Keratinocyte (primary cell): ENCODE data around the gene LMO7. TPM values are rescaled to one million over a fixed set of nuclear protein-coding genes. Genes with fewer than 3 reads are reported as not detected.
A peak's percentile ranks its signal among the peaks of the same experiment; 100 is the strongest.

Source experiments
- DNase-seq: peaks from one replicate; pipeline ENCODE4 v3.0.0-alpha.2; 2011; ENCODE audit warnings: low read depth, missing footprints, low spot score
- FAIRE-seq: peaks from 2 replicates; lab custom pipeline; 2011; peaks lifted over from hg19 to GRCh38; lab: Jason Lieb, UNC
- H2AFZ ChIP-seq: 2 replicates; pipeline ENCODE4 v1.6.0; 2012; ENCODE audit warnings: low read length, control low read depth, inconsistent platforms; ENCODE audit not compliant: control insufficient read depth
- H3K27ac ChIP-seq: 2 replicates; pipeline ENCODE4 v1.5.1; 2011; ENCODE audit warnings: low read length; ENCODE audit not compliant: control insufficient read depth, insufficient read depth
- H3K27me3 ChIP-seq: 3 replicates; pipeline ENCODE4 v1.6.0; 2011; ENCODE audit warnings: low read length; ENCODE audit not compliant: control insufficient read depth, insufficient read depth; ENCODE audit errors: extremely low read depth
- H3K36me3 ChIP-seq, 2 experiments: 2 replicates in 1 of 2; 3 replicates in 1 of 2; pipeline ENCODE4 v1.5.1; 2011; ENCODE audit warnings: low read length in 2 of 2, mild to moderate bottlenecking in 1 of 2; ENCODE audit not compliant: control insufficient read depth in 2 of 2, insufficient read depth in 2 of 2; ENCODE audit errors: extremely low read depth in 1 of 2
- H3K4me1 ChIP-seq: 3 replicates; pipeline ENCODE4 v1.5.1; 2011; ENCODE audit warnings: low read length; ENCODE audit not compliant: control insufficient read depth, insufficient read depth; ENCODE audit errors: extremely low read depth
- H3K4me2 ChIP-seq: 3 replicates; pipeline ENCODE4 v1.6.0; 2011; ENCODE audit warnings: low read depth, low read length; ENCODE audit not compliant: control insufficient read depth, insufficient read depth; ENCODE audit errors: extremely low read depth
- H3K4me3 ChIP-seq, 3 experiments: fragments of 200-600 bp in 1 of 3; sonication (generic) in 1 of 3; 2 replicates in 2 of 3; 3 replicates in 1 of 3; pipeline ENCODE4 v1.5.1; 2011 to 2016; ENCODE audit warnings: low read length in 3 of 3, mild to moderate bottlenecking in 3 of 3, control low read depth in 2 of 3, inconsistent platforms in 1 of 3, low read depth in 1 of 3, mixed read lengths in 1 of 3, mixed run types in 1 of 3, moderate library complexity in 1 of 3; ENCODE audit not compliant: control insufficient read depth in 2 of 3, insufficient read depth in 2 of 3; ENCODE audit errors: extremely low read depth in 1 of 3
- H3K79me2 ChIP-seq: 2 replicates; pipeline ENCODE4 v1.6.0; 2012; ENCODE audit warnings: low read length; ENCODE audit not compliant: control insufficient read depth, insufficient read depth
- H3K9ac ChIP-seq: 3 replicates; pipeline ENCODE4 v1.6.0; 2011; ENCODE audit warnings: low read length; ENCODE audit not compliant: control insufficient read depth, insufficient read depth; ENCODE audit errors: extremely low read depth
- H3K9me1 ChIP-seq: 3 replicates; pipeline ENCODE4 v1.6.0; 2011; ENCODE audit warnings: low read length; ENCODE audit not compliant: control insufficient read depth, insufficient read depth; ENCODE audit errors: extremely low read depth
- H3K9me3 ChIP-seq: 2 replicates; pipeline ENCODE4 v1.5.1; 2012; ENCODE audit warnings: low read depth, low read length; ENCODE audit not compliant: control insufficient read depth
- H4K20me1 ChIP-seq: 3 replicates; pipeline ENCODE4 v1.6.0; 2011; ENCODE audit warnings: low read length; ENCODE audit not compliant: control insufficient read depth, insufficient read depth; ENCODE audit errors: extremely low read depth
- CTCF ChIP-seq, 3 experiments: IDR thresholded peaks in 1 of 3; conservative IDR thresholded peaks in 1 of 3; optimal IDR thresholded peaks in 1 of 3; 2 replicates in 2 of 3; 3 replicates in 1 of 3; pipeline versions ENCODE3 to v1.5.1; 2011; ENCODE audit warnings: low read length in 3 of 3, mild to moderate bottlenecking in 3 of 3, moderate library complexity in 2 of 3, control low read depth in 1 of 3, inconsistent platforms in 1 of 3; ENCODE audit not compliant: insufficient read depth in 2 of 3; ENCODE audit errors: extremely low read depth in 1 of 3
- EZH2 ChIP-seq: IDR thresholded peaks from one replicate; pipeline ENCODE4 v1.6.1; 2012; ENCODE audit warnings: inconsistent platforms, mild to moderate bottlenecking, low read length, moderate library complexity
- dilution Hi-C: fragments of 300-500 bp; cut with MboI; formaldehyde crosslinking; loops from one replicate; pipeline ENCODE4 v1.7.0; 2020; ENCODE audit warnings: low sequenced_read_pairs; ENCODE audit not compliant: extremely low pct_ligation_motif_present
- polyA plus RNA-seq, 5 experiments: library from polyadenylated mRNA; depleted of rRNA in 3 of 5; stranded (reverse) in 3 of 5; stranded (forward) in 1 of 5; unstranded in 1 of 5; fragments of >200 nt; gene quantifications; 1 replicate in 1 of 5; 2 replicates in 3 of 5; 3 replicates in 1 of 5; pipeline versions ENCODE4 v1.2.1 to v1.2.3, GENCODE V29; 2011 to 2012; ENCODE audit warnings: missing spikeins in 2 of 5, low read depth in 1 of 5, low replicate concordance in 1 of 5

The LMO7 gene
- polyA plus RNA-seq, 1 donor (not counting 4 experiments of a cell fraction or from before 2014, with no cell fraction given): 8.9 TPM

GRCh38 chr13:75762076-75762937 lies 126.2 kb downstream of the LMO7 start:
- Histone ChIP-seq H3K4me3 (peak overlapping the region; percentile 15 to 63 (median 58)), H3K9me3 (no peaks in the 10 kb centered on the region), H3K4me1 (peaks cover 12% of the 10 kb centered on the region), H3K9ac (peak overlapping the region; percentile 76), H3K27me3 (no peaks in the 10 kb centered on the region), H4K20me1 (no peaks in the 10 kb centered on the region), H3K9me1 (no peaks in the 10 kb centered on the region), H2AFZ (peak overlapping the region; percentile 53), H3K27ac (peak overlapping the region; percentile 93), H3K4me2 (peak overlapping the region; percentile 90), H3K36me3 (no peaks in the 10 kb centered on the region), H3K79me2 (no peaks in the 10 kb centered on the region)
- peak; percentile 26 for DNase-seq
- dilution Hi-C loops: no loop called here
- TF ChIP-seq CTCF (optimal IDR thresholded peaks at IDR 0.05 in 1 of 3, IDR thresholded peaks at IDR 0.05 in 1 of 3, conservative IDR thresholded peaks at IDR 0.05 in 1 of 3; ENCODE audit: extremely low read depth in 1 of 3, insufficient read depth in 2 of 3, low read length in 3 of 3) (no peak), EZH2 (no peak)
- peak; percentile 87 for FAIRE-seq

GRCh38 chr13:75762955-75763354 lies 126.8 kb downstream of the LMO7 start:
- peaks cover 12% of the 10 kb centered on the region for H3K4me1 ChIP-seq
- H3K27me3 ChIP-seq: no peaks in the 10 kb centered on the region
- peak overlapping the region; percentile 90 for H3K4me2 ChIP-seq
- no peak overlapping the region for H2AFZ ChIP-seq
- peak overlapping the region; percentile 76 for H3K9ac ChIP-seq
- no peaks in the 10 kb centered on the region for H3K9me3 ChIP-seq
- no peaks in the 10 kb centered on the region for H3K36me3 ChIP-seq
- H3K4me3 ChIP-seq: peak overlapping the region in 2 of 3 experiments; percentile 15 to 63
- DNase-seq: no peak
- dilution Hi-C loops: no loop called here
- H3K27ac ChIP-seq: peak overlapping the region; percentile 93
- H4K20me1 ChIP-seq: no peaks in the 10 kb centered on the region
- no peaks in the 10 kb centered on the region for H3K79me2 ChIP-seq
- no peaks in the 10 kb centered on the region for H3K9me1 ChIP-seq
- no peak for TF ChIP-seq CTCF (optimal IDR thresholded peaks at IDR 0.05 in 1 of 3, IDR thresholded peaks at IDR 0.05 in 1 of 3, conservative IDR thresholded peaks at IDR 0.05 in 1 of 3; ENCODE audit: extremely low read depth in 1 of 3, insufficient read depth in 2 of 3, low read length in 3 of 3)
- TF ChIP-seq EZH2: no peak
- FAIRE-seq: no peak
